Left cardiac atrium (tissue), 2 donors: ENCODE results near the gene NCEH1. TPM values are rescaled to one million over a fixed set of nuclear protein-coding genes. Genes with fewer than 3 reads are reported as not detected.

Source experiments
- total RNA-seq, 2 donors: library from RNA; stranded (reverse); fragmentation: NEBNext Ultra II Directional; extraction: Animal tissue kit (Norgen Biotek cat#: 25700); gene quantifications; one replicate each; pipeline ENCODE4 v1.2.1, GENCODE V29; 2021
- donor health status: DM: no; HTN: yes; CAD: no; lungs with severe emphysema.
- donor health status: DM: yes; HTN: yes; CAD: no.

The NCEH1 gene
- total RNA-seq, 2 donors from 2014 or later, result 21.4 to 25.5 TPM

Other genes with a start within 250 kb of the NCEH1 start
- 10 to 100 TPM; 12.7 to 18.6 TPM for gene TNFSF10, start 187.6 kb downstream of the NCEH1 start, total RNA-seq
- gene ECT2, start 39.7 kb upstream of the NCEH1 start, total RNA-seq, result 1 to 10 TPM; 5.6 to 5.8 TPM